ENCODE measurements around the gene PCMT1. TPM values are rescaled to one million over a fixed set of nuclear protein-coding genes. Genes with fewer than 3 reads are reported as not detected.

The PCMT1 gene
- total RNA-seq, 1 experiment from 2014 or later = 115 TPM

GRCh38 chr6:149777624-149778023 lies 28.1 kb downstream of the PCMT1 start:
- Histone ChIP-seq H3K27ac (ENCODE audit: low read depth, low read length, poor library complexity, severe bottlenecking) (no peak overlapping the region), H3K4me3 (ENCODE audit: low read depth, low read length, poor library complexity, severe bottlenecking) (no peak overlapping the region), H3K9me3 (ENCODE audit: low read depth, low read length, poor library complexity, severe bottlenecking) (no peaks in the 10 kb centered on the region), H3K27me3 (replicated peaks; ENCODE audit: insufficient read depth, low read depth, low read length, poor library complexity) (no peaks in the 10 kb centered on the region), H3K36me3 (ENCODE audit: insufficient read depth, low read length, poor library complexity, severe bottlenecking) (peaks cover 17% of the 10 kb centered on the region), H3K4me1 (ENCODE audit: insufficient read depth, low read length, poor library complexity, severe bottlenecking) (no peaks in the 10 kb centered on the region)
- no peak for TF ChIP-seq EZH2 (IDR thresholded peaks at IDR 0.05; ENCODE audit: borderline replicate concordance, low read depth, low read length, poor library complexity, severe bottlenecking)
- TF ChIP-seq, protein P1, sequence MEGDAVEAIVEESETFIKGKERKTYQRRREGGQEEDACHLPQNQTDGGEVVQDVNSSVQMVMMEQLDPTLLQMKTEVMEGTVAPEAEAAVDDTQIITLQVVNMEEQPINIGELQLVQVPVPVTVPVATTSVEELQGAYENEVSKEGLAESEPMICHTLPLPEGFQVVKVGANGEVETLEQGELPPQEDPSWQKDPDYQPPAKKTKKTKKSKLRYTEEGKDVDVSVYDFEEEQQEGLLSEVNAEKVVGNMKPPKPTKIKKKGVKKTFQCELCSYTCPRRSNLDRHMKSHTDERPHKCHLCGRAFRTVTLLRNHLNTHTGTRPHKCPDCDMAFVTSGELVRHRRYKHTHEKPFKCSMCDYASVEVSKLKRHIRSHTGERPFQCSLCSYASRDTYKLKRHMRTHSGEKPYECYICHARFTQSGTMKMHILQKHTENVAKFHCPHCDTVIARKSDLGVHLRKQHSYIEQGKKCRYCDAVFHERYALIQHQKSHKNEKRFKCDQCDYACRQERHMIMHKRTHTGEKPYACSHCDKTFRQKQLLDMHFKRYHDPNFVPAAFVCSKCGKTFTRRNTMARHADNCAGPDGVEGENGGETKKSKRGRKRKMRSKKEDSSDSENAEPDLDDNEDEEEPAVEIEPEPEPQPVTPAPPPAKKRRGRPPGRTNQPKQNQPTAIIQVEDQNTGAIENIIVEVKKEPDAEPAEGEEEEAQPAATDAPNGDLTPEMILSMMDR (conservative IDR thresholded peaks at IDR 0.05; ENCODE audit: low read depth, low read length) = no peak
- intact Hi-C loops (cut with micrococcal nuclease; ENCODE audit: unreplicated experiment) = no loop called here
- no TSS peak for BruUV-seq (replicated peaks)
- ChIA-PET POLR2A (ENCODE audit: low non-redundant PET) (no interaction called here), CTCF (no interaction called here)
- no peak for DNase-seq (ENCODE audit: low spot score)

GRCh38 chr6:149779644-149779963 lies 30.1 kb downstream of the PCMT1 start:
- DNase-seq (ENCODE audit: low spot score) = no peak
- TF ChIP-seq, protein P1 (conservative IDR thresholded peaks at IDR 0.05; ENCODE audit: low read depth, low read length) = no peak
- TF ChIP-seq EZH2 (IDR thresholded peaks at IDR 0.05; ENCODE audit: borderline replicate concordance, low read depth, low read length, poor library complexity, severe bottlenecking) = no peak
- intact Hi-C loops (cut with micrococcal nuclease; ENCODE audit: unreplicated experiment) = no loop called here
- Histone ChIP-seq H3K27ac (ENCODE audit: low read depth, low read length, poor library complexity, severe bottlenecking) (no peak overlapping the region), H3K9me3 (ENCODE audit: low read depth, low read length, poor library complexity, severe bottlenecking) (no peaks in the 10 kb centered on the region), H3K4me3 (ENCODE audit: low read depth, low read length, poor library complexity, severe bottlenecking) (no peak overlapping the region), H3K4me1 (ENCODE audit: insufficient read depth, low read length, poor library complexity, severe bottlenecking) (no peaks in the 10 kb centered on the region), H3K27me3 (replicated peaks; ENCODE audit: insufficient read depth, low read depth, low read length, poor library complexity) (no peaks in the 10 kb centered on the region), H3K36me3 (ENCODE audit: insufficient read depth, low read length, poor library complexity, severe bottlenecking) (peaks cover 6% of the 10 kb centered on the region)
- no TSS peak for BruUV-seq (replicated peaks)
- CTCF ChIA-PET = no interaction called here
- POLR2A ChIA-PET (ENCODE audit: low non-redundant PET) = no interaction called here

DNA sequence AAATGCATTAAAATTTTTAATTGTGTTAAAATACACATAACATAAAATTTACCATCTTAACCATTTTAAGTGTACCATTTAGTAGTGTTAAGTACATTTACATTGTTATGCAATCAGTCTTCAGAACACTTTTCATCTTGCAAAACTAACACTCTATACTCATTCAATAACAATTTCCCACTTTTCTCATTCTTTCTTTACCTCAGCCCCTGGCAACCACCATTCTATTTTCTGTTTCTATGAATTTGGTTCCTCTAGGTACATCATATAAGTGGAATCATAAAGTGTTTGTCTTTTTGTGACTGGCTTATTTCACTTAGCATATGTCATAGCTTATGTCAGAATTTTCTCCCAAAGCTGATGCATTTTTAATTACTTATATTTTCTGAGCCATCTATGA lies 32.2 kb downstream of the PCMT1 start:
- intact Hi-C loops (cut with micrococcal nuclease; ENCODE audit: unreplicated experiment) = no loop called here
- POLR2A ChIA-PET (ENCODE audit: low non-redundant PET) = no interaction called here

More for the DNA sequence above, 32.2 kb downstream of the PCMT1 start:
- Histone ChIP-seq H3K4me1 (ENCODE audit: insufficient read depth, low read length, poor library complexity, severe bottlenecking) (no peaks in the 10 kb centered on the region), H3K27ac (ENCODE audit: low read depth, low read length, poor library complexity, severe bottlenecking) (no peak overlapping the region), H3K36me3 (ENCODE audit: insufficient read depth, low read length, poor library complexity, severe bottlenecking) (peaks cover 3% of the 10 kb centered on the region), H3K9me3 (ENCODE audit: low read depth, low read length, poor library complexity, severe bottlenecking) (no peaks in the 10 kb centered on the region), H3K4me3 (ENCODE audit: low read depth, low read length, poor library complexity, severe bottlenecking) (no peak overlapping the region), H3K27me3 (replicated peaks; ENCODE audit: insufficient read depth, low read depth, low read length, poor library complexity) (no peaks in the 10 kb centered on the region)
- CTCF ChIA-PET = no interaction called here
- no peak for DNase-seq (ENCODE audit: low spot score)
- no TSS peak for BruUV-seq (replicated peaks)
- TF ChIP-seq, protein P1 (conservative IDR thresholded peaks at IDR 0.05; ENCODE audit: low read depth, low read length) = no peak
- no peak for TF ChIP-seq EZH2 (IDR thresholded peaks at IDR 0.05; ENCODE audit: borderline replicate concordance, low read depth, low read length, poor library complexity, severe bottlenecking)

Data from A673 (cell line).